Measurements from ENCODE around the gene ST3GAL5.

- TF ChIP-seq, protein P1, sequence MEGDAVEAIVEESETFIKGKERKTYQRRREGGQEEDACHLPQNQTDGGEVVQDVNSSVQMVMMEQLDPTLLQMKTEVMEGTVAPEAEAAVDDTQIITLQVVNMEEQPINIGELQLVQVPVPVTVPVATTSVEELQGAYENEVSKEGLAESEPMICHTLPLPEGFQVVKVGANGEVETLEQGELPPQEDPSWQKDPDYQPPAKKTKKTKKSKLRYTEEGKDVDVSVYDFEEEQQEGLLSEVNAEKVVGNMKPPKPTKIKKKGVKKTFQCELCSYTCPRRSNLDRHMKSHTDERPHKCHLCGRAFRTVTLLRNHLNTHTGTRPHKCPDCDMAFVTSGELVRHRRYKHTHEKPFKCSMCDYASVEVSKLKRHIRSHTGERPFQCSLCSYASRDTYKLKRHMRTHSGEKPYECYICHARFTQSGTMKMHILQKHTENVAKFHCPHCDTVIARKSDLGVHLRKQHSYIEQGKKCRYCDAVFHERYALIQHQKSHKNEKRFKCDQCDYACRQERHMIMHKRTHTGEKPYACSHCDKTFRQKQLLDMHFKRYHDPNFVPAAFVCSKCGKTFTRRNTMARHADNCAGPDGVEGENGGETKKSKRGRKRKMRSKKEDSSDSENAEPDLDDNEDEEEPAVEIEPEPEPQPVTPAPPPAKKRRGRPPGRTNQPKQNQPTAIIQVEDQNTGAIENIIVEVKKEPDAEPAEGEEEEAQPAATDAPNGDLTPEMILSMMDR (IDR thresholded peaks at IDR 0.05): no peak
- no peak for TF ChIP-seq EP300 (IDR thresholded peaks at IDR 0.05)
- TF ChIP-seq POLR2AphosphoS5 (IDR thresholded peaks at IDR 0.05): no peak
- no peak for TF ChIP-seq POLR2A (IDR thresholded peaks at IDR 0.05)
These were observed 82.3 kb downstream of the ST3GAL5 start for GRCh38 chr2:85806358-85807118.

All from sigmoid colon (tissue), 4 donors.